Activated CD4-positive, alpha-beta T cell treated with anti-CD3 and anti-CD28 coated beads, Interleukin-2, amount 50 U/mL, for 4 hours (primary cell): ENCODE measurements around the gene ACOT11.
"Not testable (repeated sequence)": the region's sequence is repeated elsewhere in the genome, so short reads cannot be mapped to it uniquely, and the experiment has no call there.

Experiments
- DNase-seq, 2 experiments: peaks; one replicate each; pipeline ENCODE4 v3.0.0-alpha.2; 2020

ACOT11 gene

GRCh38 chr1:54547601-54548388, at the start of gene ACOT11:
Gene ACOT11, plus strand, starts transcription at chr1:54548228. Its CDS starts 82 bp downstream, at chr1:54548310.
- no peak for DNase-seq

GRCh38 chr1:54498383-54499096, 49.5 kb upstream of the ACOT11 start:
- no peak for DNase-seq

- DNase-seq, result no peak
Observed at GRCh38 chr1:54499097-54499359, 49.0 kb upstream of the ACOT11 start.

GRCh38 chr1:54499360-54500106, 48.5 kb upstream of the ACOT11 start:
- DNase-seq, result no peak

- DNase-seq, result no peak
Observed at GRCh38 chr1:54500107-54500431, 48.0 kb upstream of the ACOT11 start.

GRCh38 chr1:54501849-54502248, 46.2 kb upstream of the ACOT11 start:
- no peak for DNase-seq

GRCh38 chr1:54502342-54502741, 45.7 kb upstream of the ACOT11 start:
- DNase-seq, result no peak

GRCh38 chr1:54506594-54506993, 41.4 kb upstream of the ACOT11 start:
- DNase-seq, result no peak

GRCh38 chr1:54507033-54507870, 40.8 kb upstream of the ACOT11 start:
- no peak for DNase-seq

GRCh38 chr1:54510715-54511270, 37.2 kb upstream of the ACOT11 start:
- DNase-seq, result no peak

- DNase-seq, result not testable (repeated sequence)
Observed at GRCh38 chr1:54513921-54514580, 34.0 kb upstream of the ACOT11 start.

GRCh38 chr1:54516249-54516920, 31.6 kb upstream of the ACOT11 start:
- DNase-seq, result no peak

GRCh38 chr1:54517496-54517895, 30.5 kb upstream of the ACOT11 start:
- no peak for DNase-seq

- DNase-seq, result no peak
Observed at GRCh38 chr1:54518489-54518888, 29.5 kb upstream of the ACOT11 start.

GRCh38 chr1:54519709-54520108, 28.3 kb upstream of the ACOT11 start:
- DNase-seq, result no peak

GRCh38 chr1:54520631-54521321, 27.3 kb upstream of the ACOT11 start:
- DNase-seq, result no peak

- not testable (repeated sequence) for DNase-seq
Observed at GRCh38 chr1:54526565-54526964, 21.5 kb upstream of the ACOT11 start.

- DNase-seq, result no peak
Observed at GRCh38 chr1:54528613-54529012, 19.4 kb upstream of the ACOT11 start.

GRCh38 chr1:54532033-54532432, 16.0 kb upstream of the ACOT11 start:
- no peak for DNase-seq

- not testable (repeated sequence) for DNase-seq
Observed at GRCh38 chr1:54536656-54537055, 11.4 kb upstream of the ACOT11 start.

GRCh38 chr1:54537611-54538010, 10.4 kb upstream of the ACOT11 start:
- no peak for DNase-seq
